ENCODE measurements around the gene COX4I1. TPM values are rescaled to one million over a fixed set of nuclear protein-coding genes. Genes with fewer than 3 reads are reported as not detected.

The COX4I1 gene
- total RNA-seq, 1 experiment from 2014 or later = 814 TPM

DNA sequence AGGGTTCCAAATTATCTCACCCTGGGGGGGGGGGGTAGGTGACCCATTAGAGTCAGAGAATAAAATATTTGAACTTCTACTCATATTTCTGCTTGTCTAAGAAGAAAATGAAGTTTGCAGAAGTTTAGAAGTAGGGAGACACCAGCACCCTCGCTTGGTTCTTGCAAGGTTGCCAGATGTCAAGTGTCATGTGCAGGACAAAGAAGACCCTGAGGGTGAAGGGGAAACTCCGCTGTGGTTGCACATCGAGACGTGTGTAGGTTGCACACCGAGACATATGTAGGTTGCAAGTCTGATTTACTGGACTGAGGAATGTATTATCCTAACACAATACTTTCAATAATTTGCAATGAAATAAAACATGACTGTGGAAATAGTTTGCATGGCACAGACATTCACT is 57.1 kb downstream of the COX4I1 start:
- ChIA-PET POLR2A (no interaction called here), CTCF (no interaction called here)
- no peak for DNase-seq
- H3K27me3 Mint-ChIP-seq (ENCODE audit: insufficient read depth, unreplicated experiment) = no peaks in the 10 kb centered on the region
- H3K9me3 Mint-ChIP-seq (ENCODE audit: unreplicated experiment) = peaks cover 20% of the 10 kb centered on the region
- Histone ChIP-seq H3K27me3 (replicated peaks; ENCODE audit: control insufficient read depth, insufficient read depth, low read length) (no peaks in the 10 kb centered on the region), H3K36me3 (ENCODE audit: control insufficient read depth, insufficient read depth, low read length) (no peaks in the 10 kb centered on the region), H3K4me3 (ENCODE audit: low read depth, low read length) (no peak overlapping the region), H3K4me1 (peaks cover 16% of the 10 kb centered on the region), H3K9me3 (peaks cover 4% of the 10 kb centered on the region; the same call in 1 of the 2 replicates)
- peaks cover 20% of the 10 kb centered on the region for H3K4me1 Mint-ChIP-seq (ENCODE audit: low read depth, unreplicated experiment)
- BruUV-seq (replicated peaks) = no TSS peak
- no peak overlapping the region for H3K27ac Mint-ChIP-seq (ENCODE audit: unreplicated experiment)
- H3K36me3 Mint-ChIP-seq (ENCODE audit: insufficient read depth, unreplicated experiment) = peaks cover 4% of the 10 kb centered on the region
- TF ChIP-seq, protein P1, sequence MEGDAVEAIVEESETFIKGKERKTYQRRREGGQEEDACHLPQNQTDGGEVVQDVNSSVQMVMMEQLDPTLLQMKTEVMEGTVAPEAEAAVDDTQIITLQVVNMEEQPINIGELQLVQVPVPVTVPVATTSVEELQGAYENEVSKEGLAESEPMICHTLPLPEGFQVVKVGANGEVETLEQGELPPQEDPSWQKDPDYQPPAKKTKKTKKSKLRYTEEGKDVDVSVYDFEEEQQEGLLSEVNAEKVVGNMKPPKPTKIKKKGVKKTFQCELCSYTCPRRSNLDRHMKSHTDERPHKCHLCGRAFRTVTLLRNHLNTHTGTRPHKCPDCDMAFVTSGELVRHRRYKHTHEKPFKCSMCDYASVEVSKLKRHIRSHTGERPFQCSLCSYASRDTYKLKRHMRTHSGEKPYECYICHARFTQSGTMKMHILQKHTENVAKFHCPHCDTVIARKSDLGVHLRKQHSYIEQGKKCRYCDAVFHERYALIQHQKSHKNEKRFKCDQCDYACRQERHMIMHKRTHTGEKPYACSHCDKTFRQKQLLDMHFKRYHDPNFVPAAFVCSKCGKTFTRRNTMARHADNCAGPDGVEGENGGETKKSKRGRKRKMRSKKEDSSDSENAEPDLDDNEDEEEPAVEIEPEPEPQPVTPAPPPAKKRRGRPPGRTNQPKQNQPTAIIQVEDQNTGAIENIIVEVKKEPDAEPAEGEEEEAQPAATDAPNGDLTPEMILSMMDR (IDR thresholded peaks at IDR 0.05; ENCODE audit: insufficient read depth in 1 of 2, low read depth in 1 of 2, low read length in 1 of 2, severe bottlenecking in 1 of 2, unreplicated experiment in 1 of 2) = no peak
- intact Hi-C loops (cut with micrococcal nuclease; ENCODE audit: unreplicated experiment) = no loop called here
- no peak overlapping the region for H3K4me3 Mint-ChIP-seq (ENCODE audit: unreplicated experiment)

Other genes with a start within 250 kb of the COX4I1 start
- 140 and 142 TPM in 2 replicates for gene GSE1, start 186.4 kb upstream of the COX4I1 start, total RNA-seq (2022)
- gene GINS2, start 110.7 kb upstream of the COX4I1 start, total RNA-seq (2022) = 52.5 and 62.9 TPM in 2 replicates
- 3.8 and 4.0 TPM in 2 replicates for gene C16orf74, start 48.6 kb upstream of the COX4I1 start, total RNA-seq (2022)
- gene EMC8, start 151 bp upstream of the COX4I1 start, total RNA-seq (2022) = 86.7 and 94.7 TPM in 2 replicates
- 29.5 and 31.7 TPM in 2 replicates for gene IRF8, start 99.5 kb downstream of the COX4I1 start, total RNA-seq (2022)